Embryonic facial prominence (tissue), 1 donor: ENCODE results near the gene NFX1.

Experiments
- DNase-seq: peaks from one replicate; pipeline ENCODE4 v3.0.0-alpha.2; 2016; ENCODE audit errors: extremely low spot score

The NFX1 gene

DNA sequence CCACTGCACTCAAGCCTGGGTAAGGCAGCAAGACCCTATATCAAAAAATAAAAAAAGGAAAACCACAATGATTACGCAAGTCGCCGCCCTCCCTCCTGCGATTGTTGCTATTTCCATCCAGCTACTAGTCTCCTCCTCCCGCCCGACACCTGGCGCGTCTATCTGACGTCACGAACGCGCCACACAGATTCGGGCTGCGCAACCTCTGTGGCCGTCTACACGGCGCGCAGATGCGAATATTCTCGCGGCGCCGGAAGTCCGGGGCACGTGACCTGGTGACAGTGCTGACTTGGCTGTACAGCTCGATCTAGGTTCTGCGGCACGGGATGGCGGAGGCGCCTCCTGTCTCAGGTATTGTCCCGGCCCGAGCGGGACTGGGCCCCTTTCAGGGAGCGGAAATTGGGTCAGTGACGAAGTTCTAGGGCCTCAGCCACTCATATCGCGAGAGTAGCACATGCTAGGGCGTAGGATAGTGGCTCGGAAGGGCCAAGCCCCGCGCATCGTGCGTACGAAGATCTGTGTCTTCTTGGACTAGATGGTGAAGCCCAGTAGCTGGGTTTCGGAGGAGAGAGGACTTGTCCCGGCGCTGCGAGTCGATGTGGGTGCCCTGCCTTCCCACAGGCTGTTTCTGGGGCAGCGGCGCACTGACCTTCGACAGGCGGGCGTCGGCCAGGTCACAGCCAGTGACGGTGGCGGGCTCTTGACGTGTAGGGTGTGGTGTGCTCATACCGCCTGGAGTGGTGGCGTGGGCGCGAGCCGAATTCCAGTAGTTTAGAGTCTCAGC lies at the start of gene NFX1:
TSS of gene NFX1 (plus strand) at position 270 of the 784 bp plus-strand sequence. CDS start at position 327, 57 bp downstream.
- DNase-seq, result peak; percentile 96

DNA sequence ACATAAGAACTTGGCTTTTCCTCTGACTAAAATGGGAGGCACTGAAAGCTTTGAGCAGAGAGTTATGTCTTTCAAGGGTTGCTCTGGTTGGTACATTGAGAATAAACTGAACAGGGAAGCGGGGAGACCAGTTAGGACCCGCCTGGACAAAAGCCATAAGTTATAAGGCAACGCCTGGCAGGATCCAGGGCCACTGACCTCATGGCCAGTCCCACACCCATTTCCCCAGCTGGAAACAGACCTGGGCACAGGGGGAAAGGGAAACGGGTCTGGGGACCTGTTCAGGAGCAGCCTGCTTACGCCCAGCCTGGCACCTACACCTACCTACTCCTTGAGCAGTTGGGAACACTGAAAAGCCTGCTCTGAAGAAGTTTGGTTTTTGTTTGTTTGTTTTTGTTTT lies 49.0 kb upstream of the NFX1 start:
- no peak for DNase-seq

DNA sequence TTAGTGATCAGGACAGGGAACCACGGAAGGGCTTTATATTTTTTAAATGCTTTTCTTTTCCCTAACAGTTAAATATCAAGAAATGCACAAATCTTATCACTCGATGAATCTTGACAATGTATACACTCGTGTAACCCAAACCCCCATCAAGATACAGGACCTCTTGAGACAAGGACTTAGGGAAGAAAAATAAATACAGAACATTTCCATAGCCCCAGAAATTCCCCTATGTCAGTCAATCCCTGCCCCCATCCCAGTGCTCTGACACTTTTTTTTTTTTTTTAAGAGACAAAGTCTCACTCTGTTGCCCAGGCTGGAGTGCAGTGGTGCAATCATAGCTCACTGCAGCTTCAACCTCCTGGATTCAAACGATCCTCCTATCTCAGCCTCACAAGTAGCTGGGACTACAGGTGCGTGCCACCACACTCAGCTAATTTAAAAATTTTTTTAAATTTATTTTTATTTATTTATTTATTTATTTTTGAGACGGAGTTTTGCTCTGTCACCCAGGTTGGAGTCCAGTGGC lies 47.6 kb upstream of the NFX1 start:
- DNase-seq, result no peak

DNA sequence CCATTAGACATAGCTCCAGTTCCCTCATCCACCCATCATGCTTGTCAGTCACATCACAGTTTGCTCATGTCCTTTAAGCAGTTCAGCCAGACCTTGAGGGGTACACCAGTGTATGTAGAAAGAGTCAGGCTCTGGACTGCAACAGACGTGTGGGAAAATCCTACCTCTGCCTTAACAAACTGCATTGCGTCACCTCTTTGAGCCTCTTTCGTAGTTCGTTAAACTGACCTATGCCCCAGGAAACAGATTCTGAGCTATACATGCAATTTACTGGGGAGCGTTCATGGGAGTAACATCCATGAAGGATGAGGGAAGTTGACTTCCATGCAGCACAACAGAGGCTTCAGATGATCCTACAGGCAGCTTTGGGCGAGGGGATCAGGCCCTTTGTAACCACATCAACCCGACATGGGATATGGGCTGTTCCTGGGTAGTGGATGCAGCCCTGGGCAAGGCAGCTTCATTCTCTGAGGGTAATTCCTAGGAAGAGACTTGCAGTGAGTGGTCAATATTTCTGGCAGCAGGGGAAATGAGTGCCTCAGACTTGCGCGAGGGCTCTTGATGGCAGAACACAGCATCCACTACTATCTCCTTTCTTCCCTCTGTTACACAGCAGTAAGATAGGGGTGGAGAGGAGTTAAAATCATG lies 46.1 kb upstream of the NFX1 start:
- no peak for DNase-seq

DNA sequence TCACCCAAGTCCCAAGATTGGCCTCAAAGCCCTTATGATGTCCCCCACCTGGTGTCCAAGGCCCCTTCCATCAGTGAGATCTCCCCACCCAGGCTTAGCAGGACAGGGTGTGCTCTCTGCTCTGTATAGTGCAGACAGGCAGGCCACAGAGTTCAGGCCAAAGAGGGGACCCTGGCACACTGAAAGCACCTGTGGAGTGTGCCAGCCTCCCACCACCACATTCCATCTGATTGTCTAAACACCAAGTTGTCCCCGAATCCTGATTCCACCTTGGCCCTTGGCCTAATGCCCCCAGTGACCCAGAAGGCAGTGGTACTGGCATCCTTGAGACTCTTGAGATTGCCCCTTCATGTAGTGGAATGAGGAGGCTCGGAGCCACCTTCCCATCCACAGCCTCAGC lies 45.0 kb upstream of the NFX1 start:
- DNase-seq, result no peak

DNA sequence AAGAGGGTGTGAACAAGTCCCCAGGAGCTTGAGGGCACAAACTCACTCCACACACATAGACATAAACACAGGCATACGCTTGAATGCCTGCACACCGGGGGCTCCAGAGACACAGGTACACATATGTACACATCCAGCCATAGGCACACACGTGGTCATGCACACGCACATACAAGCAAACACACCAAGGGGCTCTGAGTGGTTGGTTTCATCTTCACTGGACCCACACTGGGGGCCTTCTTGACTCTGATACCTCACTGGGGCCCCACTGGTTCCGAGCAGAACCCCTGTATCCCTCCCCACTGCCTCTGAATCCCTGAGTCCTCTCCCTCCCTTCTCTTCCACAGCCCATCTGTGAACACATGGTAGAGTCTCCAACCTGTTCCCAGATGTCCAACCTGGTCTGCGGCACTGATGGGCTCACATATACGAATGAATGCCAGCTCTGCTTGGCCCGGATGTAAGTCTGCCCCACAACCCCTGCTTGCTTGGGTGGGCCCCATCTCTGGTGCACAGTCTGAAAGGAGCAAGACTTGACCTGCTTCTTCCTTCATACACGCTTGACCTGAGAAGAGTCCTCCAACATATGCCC lies 44.0 kb upstream of the NFX1 start:
- DNase-seq, result no peak

DNA sequence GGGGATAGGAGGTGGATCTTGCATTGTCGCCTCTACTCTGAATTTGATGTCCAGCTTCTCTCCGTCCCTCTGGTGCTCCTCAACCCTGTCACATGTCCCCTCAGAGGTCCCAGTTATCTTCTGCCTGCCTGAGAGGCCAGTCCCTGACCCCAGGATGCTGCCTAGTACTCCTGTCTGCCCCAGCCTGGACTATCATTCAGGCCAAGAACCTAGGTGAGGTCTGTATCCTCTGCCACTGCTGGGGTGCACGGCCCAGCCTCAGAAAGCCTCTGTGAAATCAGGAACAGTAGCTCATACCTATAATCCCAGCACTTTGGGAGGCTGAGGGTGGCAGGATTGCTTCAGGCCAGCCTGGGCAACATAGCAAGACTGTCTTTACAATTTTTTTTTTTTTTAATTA lies 41.7 kb upstream of the NFX1 start:
- DNase-seq, result no peak

DNA sequence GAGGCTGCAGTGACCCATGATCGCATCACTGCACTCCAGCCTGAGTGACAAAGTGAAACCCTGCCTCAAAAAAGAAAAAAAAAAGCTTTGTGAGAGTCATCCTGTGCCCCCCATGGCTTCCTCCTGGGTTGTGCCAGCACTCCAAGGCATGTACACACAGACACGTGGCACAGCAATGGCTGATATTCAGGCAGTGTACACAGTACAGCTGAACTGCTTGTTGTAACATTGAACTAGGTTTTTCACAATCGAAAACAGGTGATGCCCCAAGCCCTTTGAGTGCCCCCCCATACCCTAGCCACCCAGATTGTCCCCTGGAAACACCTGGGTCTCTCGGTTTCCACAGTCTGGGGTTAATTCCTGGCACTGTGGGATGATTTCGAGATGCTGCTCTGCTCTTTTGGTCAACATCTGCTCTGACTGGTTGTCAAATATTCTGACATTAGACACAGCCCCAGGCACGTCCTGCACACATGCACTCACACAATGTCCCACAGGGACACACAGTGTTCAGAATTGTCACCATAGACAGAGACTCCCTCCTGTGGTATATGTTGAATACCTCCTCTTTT lies 41.1 kb upstream of the NFX1 start:
- DNase-seq, result no peak

DNA sequence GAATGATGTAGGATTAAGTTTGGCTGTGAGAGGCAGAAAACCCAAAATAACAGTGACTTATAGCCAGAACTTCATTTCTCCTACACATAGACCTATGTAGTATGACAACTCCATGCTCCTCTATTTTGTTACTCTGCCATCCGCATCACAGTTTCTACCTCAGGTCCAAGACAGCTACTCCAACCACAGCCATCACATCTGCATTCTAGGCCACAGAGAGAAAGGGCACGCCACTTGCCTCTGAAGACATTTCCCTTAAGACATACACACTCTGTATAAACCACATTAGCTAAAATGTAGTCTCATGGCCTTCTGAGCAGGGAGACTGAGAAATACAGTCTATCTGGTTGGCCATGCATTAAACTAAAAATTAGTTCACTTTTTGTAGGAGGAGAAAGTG lies 40.3 kb upstream of the NFX1 start:
- no peak for DNase-seq

DNA sequence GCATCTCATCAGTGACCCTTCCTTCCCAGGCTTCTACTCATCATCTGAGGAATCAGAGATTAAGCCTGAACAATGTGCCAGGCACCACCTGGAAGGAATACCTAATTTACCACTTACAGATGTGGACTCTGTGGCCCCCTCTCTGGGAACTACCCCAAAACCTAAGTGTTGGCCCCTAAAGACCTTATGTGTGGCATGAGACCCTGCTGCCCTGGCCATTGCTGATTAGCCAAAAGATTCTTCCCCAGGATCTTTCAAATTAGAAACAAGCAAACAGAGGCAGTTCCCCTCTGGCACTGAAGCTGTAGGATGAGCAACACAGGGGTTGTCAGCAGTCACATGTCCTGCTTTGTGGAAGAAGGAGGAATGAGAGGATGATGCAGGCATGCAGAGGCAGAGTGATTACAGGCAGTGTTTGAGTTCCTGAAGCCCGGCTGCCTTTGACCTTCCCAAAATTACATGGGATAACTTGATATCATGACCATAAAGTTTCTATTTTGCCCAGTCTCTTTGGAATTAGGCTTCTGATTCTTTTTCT lies 39.8 kb upstream of the NFX1 start:
- no peak for DNase-seq

DNA sequence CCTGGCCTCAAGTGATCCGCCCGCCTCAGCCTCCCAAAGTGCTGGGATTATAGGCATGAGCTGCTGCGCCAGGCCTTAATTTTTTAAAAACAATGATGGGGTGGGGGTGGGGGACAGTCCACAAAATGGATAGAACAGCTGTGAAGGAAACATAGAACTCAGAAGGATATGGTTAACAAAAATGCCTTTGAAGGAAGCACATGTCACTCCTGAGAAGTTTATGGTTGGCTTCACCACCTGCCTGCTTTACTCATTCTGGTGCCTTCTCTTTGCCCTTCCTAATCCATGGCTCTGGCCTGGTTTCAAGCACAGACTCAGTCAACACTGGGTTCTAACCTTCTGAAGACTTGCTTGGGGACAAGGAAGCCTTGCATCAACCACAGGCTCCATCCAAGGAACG lies 36.1 kb upstream of the NFX1 start:
- DNase-seq, result no peak

DNA sequence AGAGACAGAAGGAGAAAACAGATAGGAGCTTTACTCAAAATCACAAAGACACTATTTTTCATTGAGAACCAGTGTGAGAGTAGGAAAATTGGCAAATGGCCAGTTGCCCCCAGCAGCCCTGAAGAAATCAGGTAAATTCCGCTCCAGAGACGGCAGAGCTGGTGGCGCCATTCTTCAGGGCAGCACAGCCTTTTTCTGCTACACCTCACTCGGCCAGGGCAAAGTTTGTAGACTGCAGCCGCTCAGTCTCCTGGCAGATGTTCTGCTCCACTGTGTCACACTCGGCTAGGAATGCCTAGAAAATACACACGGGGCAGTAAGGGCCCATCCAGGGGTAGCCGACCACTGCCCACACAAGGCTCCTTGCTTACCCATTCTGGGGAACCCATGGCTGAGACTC lies 35.3 kb upstream of the NFX1 start:
- no peak for DNase-seq

DNA sequence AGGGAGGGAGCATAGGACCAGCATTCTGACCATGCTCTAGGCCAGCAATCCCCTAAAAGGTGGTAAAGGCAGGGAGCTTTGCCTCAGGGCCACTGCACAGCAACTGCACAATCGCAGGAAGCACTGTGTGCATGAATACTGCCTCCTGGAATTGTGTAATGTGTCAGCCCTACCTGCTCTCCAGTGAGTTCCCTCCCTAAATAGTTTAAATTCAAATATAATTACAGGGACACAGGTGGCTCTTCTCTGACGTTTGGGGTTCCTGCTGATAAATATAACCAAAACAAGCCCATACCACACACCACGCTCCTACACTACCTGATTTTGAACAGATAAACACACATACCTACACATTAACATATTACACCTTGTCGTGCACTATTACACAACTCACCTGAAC lies 34.8 kb upstream of the NFX1 start:
- DNase-seq, result no peak

DNA sequence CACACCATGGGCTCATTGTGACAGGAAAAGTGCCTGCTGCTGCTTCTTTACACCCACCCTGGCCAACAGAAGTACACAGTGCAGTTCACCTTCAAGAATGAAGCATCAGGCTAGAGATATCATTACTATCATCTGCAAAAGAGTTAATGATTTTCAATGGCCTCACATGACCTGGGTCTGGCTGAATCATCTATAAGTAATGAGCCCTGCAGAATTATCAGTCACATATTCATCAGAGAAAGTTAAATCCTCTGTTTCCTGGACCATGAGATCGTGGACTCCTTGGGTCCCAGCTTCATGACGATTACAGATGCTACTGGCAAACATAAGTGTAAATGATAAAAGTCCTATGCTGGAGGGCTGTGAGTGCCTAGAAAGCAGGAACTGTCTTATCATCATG lies 34.1 kb upstream of the NFX1 start:
- DNase-seq, result no peak

DNA sequence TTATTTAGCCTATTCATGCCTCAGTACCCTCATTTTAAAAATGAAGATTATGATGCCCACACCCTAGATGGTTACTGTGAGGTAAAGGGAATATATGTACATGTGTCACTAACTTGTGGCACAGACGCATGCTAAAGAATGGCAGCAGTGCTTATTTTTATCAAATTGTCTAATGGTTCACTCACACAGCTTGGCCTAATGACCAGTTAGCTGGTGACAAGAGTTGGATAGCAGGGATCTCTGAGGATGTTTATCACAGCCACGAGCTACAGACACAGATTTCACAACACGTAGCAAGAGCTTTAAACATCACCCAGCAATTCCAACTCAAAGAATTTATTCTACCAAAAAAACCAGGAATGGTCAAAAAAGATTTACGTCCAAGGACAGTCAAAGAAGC lies 33.0 kb upstream of the NFX1 start:
- no peak for DNase-seq

DNA sequence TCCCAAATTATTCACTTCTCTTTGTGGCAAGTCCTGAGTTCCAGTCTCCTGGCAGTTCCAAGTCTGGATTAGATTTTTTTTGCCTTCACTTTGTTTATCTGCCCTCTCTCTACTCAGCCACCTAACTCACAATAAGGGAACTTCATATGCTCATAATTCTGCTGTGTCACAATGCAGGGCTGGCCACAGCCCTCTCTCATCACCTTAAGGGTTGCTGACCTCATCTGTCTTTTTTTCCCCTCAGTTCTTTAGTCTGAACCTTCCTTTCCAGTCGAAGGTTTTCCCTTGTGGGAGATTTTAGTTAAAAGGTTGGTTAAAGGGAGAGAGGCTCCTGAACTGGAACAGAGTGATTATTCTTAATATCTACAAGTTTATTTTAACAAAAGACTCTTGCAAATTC lies 29.9 kb upstream of the NFX1 start:
- DNase-seq, result no peak

DNA sequence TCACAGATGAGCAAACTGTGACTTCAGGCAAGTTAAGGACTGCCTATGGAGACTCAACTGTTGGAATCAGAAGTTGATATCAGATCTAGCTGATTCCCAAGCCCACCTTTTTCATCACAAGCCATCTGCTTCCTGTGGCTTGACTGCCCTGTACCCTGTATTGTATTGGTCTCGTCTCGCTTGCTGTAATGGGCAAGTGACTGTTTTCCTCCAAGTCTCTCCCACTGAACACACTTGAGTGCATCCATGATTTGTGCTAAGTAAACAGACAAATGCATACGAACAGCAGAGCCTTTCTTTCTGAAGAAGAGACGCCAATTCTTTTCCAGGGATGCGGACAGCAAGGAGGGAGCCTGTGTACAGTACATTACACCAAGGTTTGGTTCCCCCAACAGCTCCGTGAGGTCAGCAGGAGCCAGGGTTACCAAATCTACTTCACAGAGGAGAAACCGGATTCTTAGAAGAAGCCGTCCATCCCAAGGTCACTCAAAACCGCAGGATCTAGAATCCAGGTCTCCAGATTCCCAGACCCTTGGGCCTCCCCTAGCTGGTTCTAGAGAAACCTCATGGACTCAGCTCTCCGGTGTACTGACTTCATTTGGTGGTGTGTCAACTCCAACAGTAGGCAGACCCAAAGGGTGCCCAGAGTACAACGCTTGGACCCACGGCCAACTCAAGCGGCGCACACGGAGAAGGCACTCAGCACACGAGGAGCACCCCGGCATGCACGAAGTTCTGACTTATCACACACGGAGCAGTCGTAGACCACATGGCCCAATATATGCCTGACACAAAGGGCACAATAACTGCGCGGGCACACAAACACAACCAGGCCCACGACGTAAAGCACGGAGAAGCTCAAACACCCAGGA lies 26.9 kb upstream of the NFX1 start:
- DNase-seq, result no peak

DNA sequence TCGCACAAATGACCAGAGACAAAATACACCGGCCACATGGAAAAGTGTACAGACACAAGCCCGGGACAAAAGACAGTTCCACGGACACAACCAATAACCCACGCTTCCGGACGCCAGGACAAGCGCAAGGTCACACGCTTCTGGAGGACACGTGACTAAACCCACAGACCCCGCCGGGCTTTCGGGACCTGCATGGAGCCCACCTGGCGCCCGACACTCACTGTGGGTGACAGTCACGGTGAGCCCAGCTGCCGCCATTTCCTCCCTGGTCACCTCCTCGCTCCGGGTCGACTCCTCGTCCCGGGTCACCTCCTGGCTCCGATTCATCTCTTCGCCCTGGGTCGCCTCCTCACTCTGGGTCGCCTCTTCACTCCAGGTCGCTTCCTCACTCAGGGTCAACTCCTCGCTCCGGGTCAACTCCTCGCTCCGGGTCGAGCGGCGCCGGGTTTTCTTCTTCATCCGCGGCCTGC lies 26.3 kb upstream of the NFX1 start:
- no peak for DNase-seq

DNA sequence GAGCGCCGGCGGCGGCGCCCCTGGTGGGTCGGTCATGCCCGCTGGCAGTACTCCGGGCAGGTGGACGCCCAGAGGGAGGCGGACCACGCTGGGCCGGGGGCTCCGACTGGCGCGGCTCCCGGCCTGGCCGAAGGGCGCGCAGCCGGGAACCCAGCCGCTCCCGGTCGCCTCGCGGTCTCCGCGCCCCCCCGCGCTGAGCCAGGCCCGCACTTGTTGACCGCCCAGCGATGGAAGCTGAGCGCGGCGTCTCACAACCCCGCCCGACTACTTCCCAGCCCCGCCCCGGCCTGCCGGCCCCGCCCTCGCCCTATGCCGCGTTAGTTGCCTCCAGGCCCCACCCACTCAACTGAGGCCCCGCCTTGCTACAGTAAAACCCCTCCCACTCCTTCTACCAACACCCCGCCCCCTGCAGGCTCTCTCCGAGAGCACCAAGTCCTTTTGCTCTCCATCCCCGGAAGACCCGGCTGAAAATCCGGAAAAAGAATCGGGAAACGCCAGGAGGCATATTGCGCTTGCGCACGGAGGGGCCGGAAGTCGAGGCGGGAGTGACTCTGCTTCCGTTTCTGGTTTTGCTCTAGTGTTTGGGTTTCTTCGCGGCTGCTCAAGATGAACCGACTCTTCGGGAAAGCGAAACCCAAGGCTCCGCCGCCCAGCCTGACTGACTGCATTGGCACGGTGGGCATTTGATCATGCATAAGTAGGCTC lies 25.7 kb upstream of the NFX1 start, which contains the start of the genes BAG1 and CHMP5:
TSS of gene BAG1 (minus strand) at position 236 of the 705 bp plus-strand sequence.
TSS of gene CHMP5 (plus strand) at position 577 of the 705 bp plus-strand sequence. CDS start at position 607, 30 bp downstream.
- peak; percentile 99 for DNase-seq

DNA sequence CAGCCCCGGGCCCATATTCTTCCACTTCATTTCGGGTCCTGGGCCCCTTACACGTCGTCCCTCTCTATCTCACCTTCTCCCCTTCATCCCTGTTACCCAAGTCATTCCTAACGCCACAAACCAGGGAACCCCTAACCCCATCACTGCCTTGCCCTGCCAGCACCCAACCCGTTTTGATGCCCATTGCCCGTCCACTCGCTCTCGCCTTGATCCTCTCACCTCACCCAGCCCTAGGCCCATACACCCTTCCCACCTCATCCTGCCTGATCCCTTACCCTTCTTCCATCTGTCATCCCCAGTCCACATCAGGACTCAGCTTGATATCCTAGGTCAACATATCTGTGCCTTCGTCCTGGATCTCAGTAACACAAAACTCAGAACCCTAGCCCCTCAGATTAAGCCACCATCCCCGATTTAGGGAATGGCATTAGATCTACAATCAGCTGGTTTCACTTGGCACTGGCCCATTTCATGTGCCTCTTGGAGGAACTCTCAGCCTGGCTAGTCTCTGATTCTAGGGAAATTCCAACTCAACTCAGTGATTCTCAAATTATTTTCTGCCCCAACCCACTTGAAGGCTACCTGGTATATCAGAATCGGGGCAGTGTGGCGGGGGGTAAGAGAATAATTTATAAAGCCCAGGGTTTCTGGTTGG lies 25.0 kb upstream of the NFX1 start:
- DNase-seq, result no peak
